Neural cell (in vitro differentiated cells): ENCODE data around the gene TRPM5. TPM values are rescaled to one million over a fixed set of nuclear protein-coding genes. Genes with fewer than 3 reads are reported as not detected.

Source experiments
- H2AFZ ChIP-seq: fragments of 200-600, 300-800 bp; sonication (generic), shearing (Covaris generic); 2 replicates; pipeline ENCODE4 v1.6.0; 2014; ENCODE audit warnings: low read depth, mild to moderate bottlenecking, antibody characterized with exemption, low read length, moderate library complexity
- H3F3A ChIP-seq: fragments of 200-600 bp; shearing (Covaris generic); 2 replicates; pipeline ENCODE4 v1.6.1; 2016; ENCODE audit warnings: mild to moderate bottlenecking, moderate library complexity, mixed read lengths, antibody characterized with exemption, low read length; ENCODE audit not compliant: insufficient read depth, poor library complexity, severe bottlenecking
- H3K27ac ChIP-seq: fragments of 200-600, 300-800 bp; sonication (generic), shearing (Covaris generic); 2 replicates; pipeline ENCODE4 v1.5.1; 2014; ENCODE audit warnings: mild to moderate bottlenecking, low read length, moderate library complexity
- H3K27me3 ChIP-seq: fragments of 300-800, 200-600 bp; sonication (generic), shearing (Covaris generic); 2 replicates; pipeline ENCODE4 v1.6.0; 2014; ENCODE audit warnings: mild to moderate bottlenecking, low read depth, low read length, moderate library complexity; ENCODE audit not compliant: insufficient read depth
- H3K36me3 ChIP-seq: fragments of 300-800, 200-600 bp; sonication (generic), shearing (Covaris generic); 2 replicates; pipeline ENCODE4 v1.5.1; 2014; ENCODE audit warnings: mild to moderate bottlenecking, antibody characterized with exemption, low read length, moderate library complexity; ENCODE audit not compliant: insufficient read depth
- H3K4me2 ChIP-seq: fragments of 300-800, 200-600 bp; sonication (generic), shearing (Covaris generic); 2 replicates; pipeline ENCODE4 v1.6.0; 2014; ENCODE audit warnings: mild to moderate bottlenecking, low read length
- H3K4me3 ChIP-seq: fragments of 300-800, 200-600 bp; sonication (generic), shearing (Covaris generic); 2 replicates; pipeline ENCODE4 v1.5.1; 2014; ENCODE audit warnings: mild to moderate bottlenecking, low read length, moderate library complexity
- H3K79me2 ChIP-seq: fragments of 200-600 bp; shearing (Covaris generic); replicated peaks from 2 replicates; pipeline ENCODE4 v1.6.0; 2014; ENCODE audit warnings: mild to moderate bottlenecking, low read length, moderate library complexity; ENCODE audit not compliant: insufficient read depth
- H3K9ac ChIP-seq: fragments of 300-800, 200-600 bp; sonication (generic), shearing (Covaris generic); 2 replicates; pipeline ENCODE4 v1.6.1; 2016; ENCODE audit warnings: mild to moderate bottlenecking, low read length, mixed read lengths
- H3K9me2 ChIP-seq: fragments of 200-600 bp; shearing (Covaris generic); 2 replicates; pipeline ENCODE4 v1.6.1; 2016; ENCODE audit warnings: mild to moderate bottlenecking, low read length, mixed read lengths; ENCODE audit not compliant: insufficient read depth
- H3K9me3 ChIP-seq: fragments of 200-600, 300-800 bp; sonication (generic), shearing (Covaris generic); 2 replicates; pipeline ENCODE4 v1.6.1; 2016; ENCODE audit warnings: mild to moderate bottlenecking, mixed run types, low read length, moderate library complexity, mixed read lengths
- H4K20me1 ChIP-seq: fragments of 200-600 bp; shearing (Covaris generic); 2 replicates; pipeline ENCODE4 v1.6.1; 2016; ENCODE audit warnings: mild to moderate bottlenecking, mixed run types; ENCODE audit not compliant: insufficient read depth
- CTCF ChIP-seq: fragments of 450-650 bp; IDR thresholded peaks from 2 replicates; pipeline ENCODE4 v1.5.1; 2014; ENCODE audit warnings: antibody characterized with exemption, mild to moderate bottlenecking, moderate library complexity; ENCODE audit not compliant: poor library complexity, severe bottlenecking
- EP300 ChIP-seq: fragments of 450-650 bp; conservative IDR thresholded peaks from 2 replicates; pipeline ENCODE4 v1.6.1; 2014; ENCODE audit warnings: antibody characterized with exemption, mild to moderate bottlenecking, moderate library complexity; ENCODE audit not compliant: poor library complexity, severe bottlenecking
- EZH2 ChIP-seq: fragments of 200-600, 300-800 bp; shearing (Covaris generic), sonication (generic); IDR thresholded peaks from 2 replicates; pipeline ENCODE4 v1.6.1; 2014; ENCODE audit warnings: antibody characterized with exemption, low read length, borderline replicate concordance, mild to moderate bottlenecking; ENCODE audit not compliant: insufficient read depth, poor library complexity, severe bottlenecking
- MXI1 ChIP-seq: fragments of 450-650 bp; conservative IDR thresholded peaks from 2 replicates; pipeline ENCODE4 v1.6.1; 2014; ENCODE audit warnings: antibody characterized with exemption, mild to moderate bottlenecking; ENCODE audit not compliant: poor library complexity, severe bottlenecking
- POLR2AphosphoS5 ChIP-seq: IDR thresholded peaks from 2 replicates; pipeline ENCODE4 v1.6.1; 2012
- RAD21 ChIP-seq: fragments of 450-650 bp; conservative IDR thresholded peaks from 2 replicates; pipeline ENCODE4 v1.6.1; 2014; ENCODE audit warnings: antibody characterized with exemption, mild to moderate bottlenecking, moderate library complexity
- SMC3 ChIP-seq: fragments of 450-650 bp; conservative IDR thresholded peaks from 2 replicates; pipeline ENCODE4 v1.6.1; 2014; ENCODE audit warnings: antibody characterized with exemption, mild to moderate bottlenecking, moderate library complexity; ENCODE audit not compliant: poor library complexity
- TAF1 ChIP-seq: IDR thresholded peaks from 2 replicates; pipeline ENCODE4 v1.6.1; 2012; ENCODE audit warnings: low read depth
- polyA plus RNA-seq: library from polyadenylated mRNA; depleted of rRNA; stranded (reverse); fragments of >200 nt; gene quantifications from 2 replicates; pipeline ENCODE4 v1.2.3, GENCODE V29; 2014
- TF ChIP-seq, protein P1 (sequence below): IDR thresholded peaks from 2 replicates; pipeline ENCODE4 v1.6.1; 2012; ENCODE audit warnings: borderline replicate concordance

The TRPM5 gene
- polyA plus RNA-seq, 1 donor from 2014 or later: not detected

DNA sequence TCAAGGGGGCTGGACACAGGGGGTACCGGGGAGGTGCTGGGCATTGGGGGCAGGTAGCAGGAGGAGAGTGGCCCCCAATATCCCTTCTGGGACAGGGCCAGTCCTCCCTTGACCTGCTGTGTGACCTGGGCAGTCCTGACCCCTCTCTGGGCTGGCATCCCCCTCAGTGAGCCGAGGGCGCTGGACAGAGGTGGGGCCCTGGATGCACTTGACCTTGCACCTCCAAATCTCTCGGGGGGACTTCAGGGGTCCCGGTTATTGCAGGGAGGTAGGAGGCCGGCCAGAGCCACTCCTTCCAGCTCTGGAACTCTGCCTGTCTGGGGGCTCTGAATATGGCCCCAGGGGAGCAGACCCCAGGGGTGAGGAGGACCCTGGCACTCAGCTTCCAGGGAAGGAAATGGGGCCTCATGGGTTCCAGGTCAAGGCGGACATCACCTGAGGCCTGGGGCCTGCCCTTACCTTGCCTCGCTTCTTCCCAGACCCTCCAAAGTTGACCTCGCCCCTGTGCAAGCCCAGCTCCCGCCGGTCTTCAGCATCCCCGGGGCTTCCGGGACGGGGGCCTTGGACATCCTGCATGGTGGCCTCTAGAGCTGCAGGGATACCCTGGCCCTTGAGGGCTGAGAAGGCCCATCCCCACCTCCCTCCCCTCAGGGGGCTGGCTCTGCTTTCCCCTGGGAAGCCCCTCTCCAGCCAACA is 21.7 kb downstream of the TRPM5 start:
- TF ChIP-seq MXI1: no peak
- TF ChIP-seq, protein P1, sequence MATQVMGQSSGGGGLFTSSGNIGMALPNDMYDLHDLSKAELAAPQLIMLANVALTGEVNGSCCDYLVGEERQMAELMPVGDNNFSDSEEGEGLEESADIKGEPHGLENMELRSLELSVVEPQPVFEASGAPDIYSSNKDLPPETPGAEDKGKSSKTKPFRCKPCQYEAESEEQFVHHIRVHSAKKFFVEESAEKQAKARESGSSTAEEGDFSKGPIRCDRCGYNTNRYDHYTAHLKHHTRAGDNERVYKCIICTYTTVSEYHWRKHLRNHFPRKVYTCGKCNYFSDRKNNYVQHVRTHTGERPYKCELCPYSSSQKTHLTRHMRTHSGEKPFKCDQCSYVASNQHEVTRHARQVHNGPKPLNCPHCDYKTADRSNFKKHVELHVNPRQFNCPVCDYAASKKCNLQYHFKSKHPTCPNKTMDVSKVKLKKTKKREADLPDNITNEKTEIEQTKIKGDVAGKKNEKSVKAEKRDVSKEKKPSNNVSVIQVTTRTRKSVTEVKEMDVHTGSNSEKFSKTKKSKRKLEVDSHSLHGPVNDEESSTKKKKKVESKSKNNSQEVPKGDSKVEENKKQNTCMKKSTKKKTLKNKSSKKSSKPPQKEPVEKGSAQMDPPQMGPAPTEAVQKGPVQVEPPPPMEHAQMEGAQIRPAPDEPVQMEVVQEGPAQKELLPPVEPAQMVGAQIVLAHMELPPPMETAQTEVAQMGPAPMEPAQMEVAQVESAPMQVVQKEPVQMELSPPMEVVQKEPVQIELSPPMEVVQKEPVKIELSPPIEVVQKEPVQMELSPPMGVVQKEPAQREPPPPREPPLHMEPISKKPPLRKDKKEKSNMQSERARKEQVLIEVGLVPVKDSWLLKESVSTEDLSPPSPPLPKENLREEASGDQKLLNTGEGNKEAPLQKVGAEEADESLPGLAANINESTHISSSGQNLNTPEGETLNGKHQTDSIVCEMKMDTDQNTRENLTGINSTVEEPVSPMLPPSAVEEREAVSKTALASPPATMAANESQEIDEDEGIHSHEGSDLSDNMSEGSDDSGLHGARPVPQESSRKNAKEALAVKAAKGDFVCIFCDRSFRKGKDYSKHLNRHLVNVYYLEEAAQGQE: no peak
- no peak for TF ChIP-seq SMC3
- TF ChIP-seq EP300: no peak
- no peak for TF ChIP-seq EZH2
- TF ChIP-seq RAD21: no peak
- no peak for TF ChIP-seq CTCF
- no peak for TF ChIP-seq TAF1
- no peak for TF ChIP-seq POLR2AphosphoS5
- Histone ChIP-seq H3K9me2 (no peaks in the 10 kb centered on the region), H3K4me2 (no peak overlapping the region), H3K9me3 (no peaks in the 10 kb centered on the region), H2AFZ (no peak overlapping the region), H3K79me2 (no peaks in the 10 kb centered on the region), H3K36me3 (no peaks in the 10 kb centered on the region), H3K4me3 (no peak overlapping the region), H3K27ac (no peak overlapping the region), H3K27me3 (no peaks in the 10 kb centered on the region), H3F3A (no peaks in the 10 kb centered on the region), H4K20me1 (no peaks in the 10 kb centered on the region), H3K9ac (no peak overlapping the region)

DNA sequence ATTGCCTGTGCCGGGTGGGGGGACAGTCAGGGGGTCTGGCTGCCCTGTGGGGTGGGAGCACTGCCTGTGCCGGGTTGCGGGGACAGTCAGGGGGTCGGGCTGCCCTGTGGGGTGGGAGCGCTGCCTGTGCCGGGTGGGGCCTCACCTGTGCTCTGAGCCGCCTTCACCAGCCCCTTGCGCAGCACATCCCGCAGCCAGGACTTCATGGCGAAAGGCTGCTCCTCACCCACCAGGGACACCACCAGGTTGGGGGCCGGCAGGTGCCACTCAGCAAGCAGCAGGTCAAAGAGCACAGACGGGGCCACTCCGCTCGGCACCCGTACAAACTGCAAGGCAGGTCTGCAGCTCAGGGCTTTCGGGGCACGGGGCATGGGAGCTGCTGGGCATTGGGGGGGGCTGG is 22.3 kb downstream of the TRPM5 start:
- H3K4me3 ChIP-seq: no peak overlapping the region
- TF ChIP-seq CTCF (no peak), EZH2 (no peak), RAD21 (no peak), POLR2AphosphoS5 (no peak), TAF1 (no peak), MXI1 (no peak), SMC3 (no peak), EP300 (no peak)
- TF ChIP-seq, protein P1: no peak
- H3K4me2 ChIP-seq: no peak overlapping the region
- H3K9ac ChIP-seq: no peak overlapping the region
- H3K27ac ChIP-seq: no peak overlapping the region
- H3K9me3 ChIP-seq: no peaks in the 10 kb centered on the region
- H3K79me2 ChIP-seq: no peaks in the 10 kb centered on the region
- H4K20me1 ChIP-seq: no peaks in the 10 kb centered on the region
- H3K9me2 ChIP-seq: no peaks in the 10 kb centered on the region
- no peaks in the 10 kb centered on the region for H3K27me3 ChIP-seq
- H3F3A ChIP-seq: no peaks in the 10 kb centered on the region
- H2AFZ ChIP-seq: no peak overlapping the region
- H3K36me3 ChIP-seq: no peaks in the 10 kb centered on the region
